ENCODE results near the gene PIGR. TPM values are rescaled to one million over a fixed set of nuclear protein-coding genes. Genes with fewer than 3 reads are reported as not detected.

PIGR gene
- polyA plus RNA-seq, 1 of the 3 experiments (the other 2 are of a cell fraction), result not detected

DNA sequence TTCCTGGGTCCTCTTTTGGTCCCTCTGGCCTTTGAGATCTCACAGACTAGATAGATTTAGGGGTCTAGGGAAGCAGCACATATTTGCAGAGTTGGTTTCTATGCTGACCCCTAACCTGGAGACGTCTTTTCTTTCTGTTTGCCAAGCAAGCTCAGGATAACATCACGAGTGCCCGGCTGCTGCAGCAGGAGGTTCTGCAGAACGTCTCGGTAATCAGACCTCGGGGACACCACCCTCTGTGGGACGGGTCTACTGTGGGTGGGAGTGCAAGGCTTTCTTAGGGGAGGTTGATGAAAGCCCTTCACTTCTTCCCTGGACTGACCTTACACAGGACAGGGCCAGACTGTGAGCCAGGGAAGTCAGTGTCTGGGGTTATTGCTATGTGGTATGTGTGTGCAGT, 46.1 kb downstream of the PIGR start:
- no peaks in the 10 kb centered on the region for H3K79me2 ChIP-seq (ENCODE audit: insufficient read depth)
- H3K4me3 ChIP-seq (ENCODE audit: low read depth in 2 of 2, low read length in 1 of 2), result no peak overlapping the region
- H2AFZ ChIP-seq (ENCODE audit: low read depth), result no peak overlapping the region
- ChIA-PET POLR2A (no interaction called here), CTCF (interaction anchor here (0.6 to 2.5 kb wide), 6 partner anchors 8 to 293 kb away, joined by 4 to 9 read pairs (median 4); no protein-coding TSS in a partner anchor)
- H3K4me2 ChIP-seq, result no peak overlapping the region
- no peaks in the 10 kb centered on the region for H4K20me1 ChIP-seq (ENCODE audit: insufficient read depth)
- H3K9ac ChIP-seq, result no peak overlapping the region
- no peaks in the 10 kb centered on the region for H3K9me2 ChIP-seq
- H3K27ac ChIP-seq (ENCODE audit: low read depth in 2 of 2, low read length in 1 of 2), result no peak overlapping the region
- H3K4me1 ChIP-seq (ENCODE audit: control insufficient read depth in 1 of 2, insufficient read depth in 2 of 2, low read depth in 1 of 2, low read length in 1 of 2), result no peaks in the 10 kb centered on the region
- no peak for TF ChIP-seq FOXJ3 (CRISPR knock-in tag; IDR thresholded peaks at IDR 0.05)
- TF ChIP-seq, protein P1, sequence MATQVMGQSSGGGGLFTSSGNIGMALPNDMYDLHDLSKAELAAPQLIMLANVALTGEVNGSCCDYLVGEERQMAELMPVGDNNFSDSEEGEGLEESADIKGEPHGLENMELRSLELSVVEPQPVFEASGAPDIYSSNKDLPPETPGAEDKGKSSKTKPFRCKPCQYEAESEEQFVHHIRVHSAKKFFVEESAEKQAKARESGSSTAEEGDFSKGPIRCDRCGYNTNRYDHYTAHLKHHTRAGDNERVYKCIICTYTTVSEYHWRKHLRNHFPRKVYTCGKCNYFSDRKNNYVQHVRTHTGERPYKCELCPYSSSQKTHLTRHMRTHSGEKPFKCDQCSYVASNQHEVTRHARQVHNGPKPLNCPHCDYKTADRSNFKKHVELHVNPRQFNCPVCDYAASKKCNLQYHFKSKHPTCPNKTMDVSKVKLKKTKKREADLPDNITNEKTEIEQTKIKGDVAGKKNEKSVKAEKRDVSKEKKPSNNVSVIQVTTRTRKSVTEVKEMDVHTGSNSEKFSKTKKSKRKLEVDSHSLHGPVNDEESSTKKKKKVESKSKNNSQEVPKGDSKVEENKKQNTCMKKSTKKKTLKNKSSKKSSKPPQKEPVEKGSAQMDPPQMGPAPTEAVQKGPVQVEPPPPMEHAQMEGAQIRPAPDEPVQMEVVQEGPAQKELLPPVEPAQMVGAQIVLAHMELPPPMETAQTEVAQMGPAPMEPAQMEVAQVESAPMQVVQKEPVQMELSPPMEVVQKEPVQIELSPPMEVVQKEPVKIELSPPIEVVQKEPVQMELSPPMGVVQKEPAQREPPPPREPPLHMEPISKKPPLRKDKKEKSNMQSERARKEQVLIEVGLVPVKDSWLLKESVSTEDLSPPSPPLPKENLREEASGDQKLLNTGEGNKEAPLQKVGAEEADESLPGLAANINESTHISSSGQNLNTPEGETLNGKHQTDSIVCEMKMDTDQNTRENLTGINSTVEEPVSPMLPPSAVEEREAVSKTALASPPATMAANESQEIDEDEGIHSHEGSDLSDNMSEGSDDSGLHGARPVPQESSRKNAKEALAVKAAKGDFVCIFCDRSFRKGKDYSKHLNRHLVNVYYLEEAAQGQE (IDR thresholded peaks at IDR 0.05; ENCODE audit: low read depth, low read length), result no peak
- TF ChIP-seq RCOR1 (IDR thresholded peaks at IDR 0.05; ENCODE audit: low read length), result no peak
- TF ChIP-seq YY1 (IDR thresholded peaks at IDR 0.05; ENCODE audit: low read depth), result no peak
- no peak for TF ChIP-seq CTCF (IDR thresholded peaks at IDR 0.05)
- no peak for TF ChIP-seq ELF1 (IDR thresholded peaks at IDR 0.05)
- TF ChIP-seq USF1 (IDR thresholded peaks at IDR 0.05; ENCODE audit: borderline replicate concordance, low read depth), result no peak
- no peak for TF ChIP-seq SIN3A (IDR thresholded peaks at IDR 0.05; ENCODE audit: borderline replicate concordance, low read depth, low read length)
- TF ChIP-seq RAD21 (IDR thresholded peaks at IDR 0.05; ENCODE audit: low read length), result no peak
- TF ChIP-seq JUND (IDR thresholded peaks at IDR 0.05), result no peak
- no peak for TF ChIP-seq IRF3 (IDR thresholded peaks at IDR 0.05; ENCODE audit: low read depth, low read length)
- TF ChIP-seq FOSL2 (IDR thresholded peaks at IDR 0.05; ENCODE audit: borderline replicate concordance, low read depth), result no peak
- no peak for DNase-seq
- H3K36me3 ChIP-seq (replicated peaks in 1 of 2; ENCODE audit: control insufficient read depth in 1 of 2, insufficient read depth in 2 of 2, low read length in 1 of 2), result no peaks in the 10 kb centered on the region
- no peaks in the 10 kb centered on the region for H3K9me3 ChIP-seq
- 72% methylated on average over 7 of the region's 7 CpGs for WGBS (ENCODE audit: low lambda C conversion rate)
- H3K27me3 ChIP-seq (ENCODE audit: insufficient read depth), result no peaks in the 10 kb centered on the region
- no peaks in the 10 kb centered on the region for H3F3A ChIP-seq (replicated peaks; ENCODE audit: insufficient read depth)

Measured in SK-N-SH (cell line).